Dendritic cell treated with granulocyte-macrophage colony-stimulating factor and Interleukin-4, amounts not matched to agents 40 ng/mL and 50 ng/mL, for 4 days (primary cell): ENCODE measurements around the gene MATN1.
A peak's percentile ranks its signal among the peaks of the same experiment; 100 is the strongest.

Experiments
- H3K27ac Mint-ChIP-seq: one replicate; pipeline ENCODE4 v1.8.0; 2022; ENCODE audit warnings: mild to moderate bottlenecking, mixed read lengths
- H3K27me3 Mint-ChIP-seq: one replicate; pipeline ENCODE4 v1.8.0; 2022; ENCODE audit warnings: mild to moderate bottlenecking, mixed read lengths
- H3K36me3 Mint-ChIP-seq: one replicate; pipeline ENCODE4 v1.8.0; 2022; ENCODE audit warnings: low read depth, mixed read lengths
- H3K4me1 Mint-ChIP-seq: one replicate; pipeline ENCODE4 v1.8.0; 2022; ENCODE audit warnings: low read depth, mixed read lengths
- H3K4me3 Mint-ChIP-seq: one replicate; pipeline ENCODE4 v1.8.0; 2022; ENCODE audit warnings: mild to moderate bottlenecking, moderate library complexity, mixed read lengths
- H3K9me3 Mint-ChIP-seq: one replicate; pipeline ENCODE4 v1.8.0; 2022; ENCODE audit warnings: mixed read lengths
- intact Hi-C: fragments of 100-400 bp; cut with micrococcal nuclease; formaldehyde crosslinking; loops from one replicate; pipeline ENCODE4 v1.15.0; 2022

Gene MATN1

GRCh38 chr1:30753118-30753517 is 29.7 kb upstream of the MATN1 start:
- Mint-ChIP-seq H3K27me3 (no peaks in the 10 kb centered on the region), H3K9me3 (no peaks in the 10 kb centered on the region), H3K4me1 (peaks cover 92% of the 10 kb centered on the region), H3K36me3 (peaks cover 72% of the 10 kb centered on the region), H3K27ac (peak overlapping the region; percentile 65), H3K4me3 (peak overlapping the region; percentile 17)
- intact Hi-C loops: no loop called here

- H3K4me3 Mint-ChIP-seq: no peak overlapping the region
These were observed 29.2 kb upstream of the MATN1 start for GRCh38 chr1:30752651-30752908.

GRCh38 chr1:30751830-30752650 is 28.7 kb upstream of the MATN1 start:
- Mint-ChIP-seq H3K36me3 (peaks cover 73% of the 10 kb centered on the region), H3K27ac (peak overlapping the region; percentile 65), H3K4me3 (no peak overlapping the region), H3K9me3 (no peaks in the 10 kb centered on the region), H3K4me1 (peaks cover 97% of the 10 kb centered on the region), H3K27me3 (no peaks in the 10 kb centered on the region)
- intact Hi-C loops: no loop called here

More at GRCh38 chr1:30752651-30752908, 29.2 kb upstream of the MATN1 start:
- intact Hi-C loops: no loop called here
- Mint-ChIP-seq H3K9me3 (no peaks in the 10 kb centered on the region), H3K27ac (peak overlapping the region; percentile 65), H3K27me3 (no peaks in the 10 kb centered on the region), H3K36me3 (peaks cover 73% of the 10 kb centered on the region), H3K4me1 (peaks cover 94% of the 10 kb centered on the region)

GRCh38 chr1:30750731-30751291 is 27.4 kb upstream of the MATN1 start:
- H3K4me1 Mint-ChIP-seq: peaks cover 97% of the 10 kb centered on the region
- H3K27ac Mint-ChIP-seq: peak overlapping the region; percentile 63
- H3K27me3 Mint-ChIP-seq: no peaks in the 10 kb centered on the region
- peaks cover 79% of the 10 kb centered on the region for H3K36me3 Mint-ChIP-seq
- H3K4me3 Mint-ChIP-seq: no peak overlapping the region
- no peaks in the 10 kb centered on the region for H3K9me3 Mint-ChIP-seq
- intact Hi-C loops: no loop called here

GRCh38 chr1:30749691-30750583 is 26.6 kb upstream of the MATN1 start:
- Mint-ChIP-seq H3K4me1 (peaks cover 97% of the 10 kb centered on the region), H3K27me3 (no peaks in the 10 kb centered on the region), H3K27ac (peak overlapping the region; percentile 84), H3K36me3 (peaks cover 79% of the 10 kb centered on the region), H3K4me3 (no peak overlapping the region), H3K9me3 (no peaks in the 10 kb centered on the region)
- intact Hi-C loops: no loop called here

- intact Hi-C loops: no loop called here
- H3K36me3 Mint-ChIP-seq: peaks cover 81% of the 10 kb centered on the region
- H3K4me3 Mint-ChIP-seq: peak overlapping the region; percentile 56
- H3K9me3 Mint-ChIP-seq: no peaks in the 10 kb centered on the region
- H3K27ac Mint-ChIP-seq: peak overlapping the region; percentile 84
- peaks cover 100% of the 10 kb centered on the region for H3K4me1 Mint-ChIP-seq
- H3K27me3 Mint-ChIP-seq: no peaks in the 10 kb centered on the region
These were observed 25.5 kb upstream of the MATN1 start for GRCh38 chr1:30748699-30749401.

GRCh38 chr1:30748098-30748698 is 24.8 kb upstream of the MATN1 start:
- H3K9me3 Mint-ChIP-seq: no peaks in the 10 kb centered on the region
- intact Hi-C loops: no loop called here
- H3K36me3 Mint-ChIP-seq: peaks cover 86% of the 10 kb centered on the region
- H3K27ac Mint-ChIP-seq: peak overlapping the region; percentile 84
- peaks cover 100% of the 10 kb centered on the region for H3K4me1 Mint-ChIP-seq
- H3K27me3 Mint-ChIP-seq: no peaks in the 10 kb centered on the region
- peak overlapping the region; percentile 56 for H3K4me3 Mint-ChIP-seq

GRCh38 chr1:30747033-30748008 is 23.9 kb upstream of the MATN1 start:
- H3K27me3 Mint-ChIP-seq: no peaks in the 10 kb centered on the region
- H3K9me3 Mint-ChIP-seq: no peaks in the 10 kb centered on the region
- H3K36me3 Mint-ChIP-seq: peaks cover 88% of the 10 kb centered on the region
- H3K4me1 Mint-ChIP-seq: peaks cover 100% of the 10 kb centered on the region
- peak overlapping the region; percentile 46 for H3K4me3 Mint-ChIP-seq
- H3K27ac Mint-ChIP-seq: peak overlapping the region; percentile 84
- intact Hi-C loops: no loop called here

GRCh38 chr1:30746212-30747032 is 23.0 kb upstream of the MATN1 start:
- Mint-ChIP-seq H3K27ac (peak overlapping the region; percentile 84), H3K4me1 (peaks cover 100% of the 10 kb centered on the region), H3K9me3 (no peaks in the 10 kb centered on the region), H3K36me3 (peaks cover 88% of the 10 kb centered on the region), H3K4me3 (peak overlapping the region; percentile 35), H3K27me3 (no peaks in the 10 kb centered on the region)
- intact Hi-C loops: no loop called here

- Mint-ChIP-seq H3K4me1 (peaks cover 100% of the 10 kb centered on the region), H3K4me3 (peak overlapping the region; percentile 33), H3K27me3 (no peaks in the 10 kb centered on the region), H3K9me3 (no peaks in the 10 kb centered on the region), H3K36me3 (peaks cover 89% of the 10 kb centered on the region), H3K27ac (peak overlapping the region; percentile 84)
- intact Hi-C loops: no loop called here
These were observed 22.4 kb upstream of the MATN1 start for GRCh38 chr1:30745834-30746208.

GRCh38 chr1:30745156-30745833 is 21.9 kb upstream of the MATN1 start:
- intact Hi-C loops: no loop called here
- H3K4me3 Mint-ChIP-seq: peak overlapping the region; percentile 46
- peak overlapping the region; percentile 84 for H3K27ac Mint-ChIP-seq
- no peaks in the 10 kb centered on the region for H3K9me3 Mint-ChIP-seq
- no peaks in the 10 kb centered on the region for H3K27me3 Mint-ChIP-seq
- H3K36me3 Mint-ChIP-seq: peaks cover 90% of the 10 kb centered on the region
- H3K4me1 Mint-ChIP-seq: peaks cover 100% of the 10 kb centered on the region
